H1 (cell line): ENCODE measurements around the gene TAF4. TPM values are rescaled to one million over a fixed set of nuclear protein-coding genes. Genes with fewer than 3 reads are reported as not detected.

Experiments used
- microRNA counts: library from miRNA; unstranded; fragments of <30 nt; microRNA quantifications from one replicate; lab custom pipeline; 2015
- microRNA-seq, 2 experiments: library from miRNA; unstranded; fragments of <30 nt; microRNA quantifications; one replicate each; pipeline versions ENCODE4 to v1.2.0, GENCODE V29; 2016 to 2020; ENCODE audit warnings: borderline microRNAs expressed in 2 of 2, borderline number of aligned reads in 2 of 2, borderline replicate concordance in 1 of 2
- polyA plus RNA-seq, 7 experiments: library from polyadenylated mRNA; depleted of rRNA in 3 of 7; stranded (reverse) in 5 of 7; unstranded in 2 of 7; fragments of >200 nt in 5 of 7; fragments of 200-250 nt in 2 of 7; gene quantifications; 1 replicate in 5 of 7; 2 replicates in 1 of 7; 4 replicates in 1 of 7; pipeline versions ENCODE4 v1.2.1 to v1.2.3, GENCODE V29; 2011 to 2013; ENCODE audit warnings: missing spikeins in 2 of 7, mixed read lengths in 2 of 7
- small RNA-seq: library from polyadenylated mRNA; stranded (forward); fragments of <200 nt; extraction: miRNeasy Mini kit (QIAGEN cat#:217004); gene quantifications from one replicate; pipeline ENCODE3, GENCODE V24; 2013; ENCODE audit not compliant: insufficient read depth
- total RNA-seq: library from RNA; stranded (reverse); fragmentation: NEBNext Ultra II Directional; extraction: Animal tissue kit (Norgen Biotek cat#: 25700); gene quantifications from 2 replicates; pipeline ENCODE4 v1.2.1, GENCODE V29; 2021

TAF4 gene
- total and polyA plus RNA-seq, 2 of the 8 experiments (the other 6 are each of a cell fraction or from before 2014, with no cell fraction given), result 16.0 to 30.1 TPM

MicroRNAs encoded within 50 kb of the gene (microRNA counts, 767-probe panel; counts per million panel counts)
- microRNA hsa-miR-1257 (lab: Ali Mortazavi, UCI) (879 counts per million, percentile 95 among the panel's probes with 10 or more counts), microRNA hsa-miR-3195 (lab: Ali Mortazavi, UCI) (879 counts per million, percentile 95 among the panel's probes with 10 or more counts)

Small RNAs within 50 kb of the gene (microRNA-seq; reads per million reads assigned to microRNA genes)
- 0 reads per million in 2 experiments for gene MIR1257
- gene MIR3195, result 0 reads per million in 2 experiments

Small RNAs within 50 kb of the gene (small RNA-seq; reads per million reads assigned to genes)
- gene MIR3195, result not detected

Other genes starting within 250 kb of the TAF4 start
- gene LSM14B, start 56.6 kb upstream of the TAF4 start, total RNA-seq, result 65.6 and 70.0 TPM in 2 replicates
- gene LSM14B, start 56.6 kb upstream of the TAF4 start, polyA plus RNA-seq (2011; rRNA removed), result 58.3 and 93.9 TPM in 2 replicates
- 339 and 361 TPM in 2 replicates for gene PSMA7, start 77.5 kb upstream of the TAF4 start, total RNA-seq
- 607 and 648 TPM in 2 replicates for gene PSMA7, start 77.5 kb upstream of the TAF4 start, polyA plus RNA-seq (2011; rRNA removed)
- 22.4 and 28.4 TPM in 2 replicates for gene SS18L1, start 77.9 kb upstream of the TAF4 start, total RNA-seq
- 29.7 and 36.6 TPM in 2 replicates for gene SS18L1, start 77.9 kb upstream of the TAF4 start, polyA plus RNA-seq (2011; rRNA removed)
- 22.8 and 24.1 TPM in 2 replicates for gene MTG2, start 117.1 kb upstream of the TAF4 start, total RNA-seq
- 14.4 and 24.7 TPM in 2 replicates for gene MTG2, start 117.1 kb upstream of the TAF4 start, polyA plus RNA-seq (2011; rRNA removed)
- gene HRH3, start 154.4 kb upstream of the TAF4 start, total RNA-seq, result 4.4 and 4.5 TPM in 2 replicates
- gene HRH3, start 154.4 kb upstream of the TAF4 start, polyA plus RNA-seq (2011; rRNA removed), result 2.0 and 3.1 TPM in 2 replicates
- gene OSBPL2, start 172.6 kb upstream of the TAF4 start, total RNA-seq, result 42.4 and 42.6 TPM in 2 replicates
- 11.7 and 16.9 TPM in 2 replicates for gene OSBPL2, start 172.6 kb upstream of the TAF4 start, polyA plus RNA-seq (2011; rRNA removed)
- 126 and 138 TPM in 2 replicates for gene ADRM1, start 237.1 kb upstream of the TAF4 start, total RNA-seq
- gene ADRM1, start 237.1 kb upstream of the TAF4 start, polyA plus RNA-seq (2011; rRNA removed), result 214 and 260 TPM in 2 replicates